Measurements from ENCODE around the gene TNS1. TPM values are rescaled to one million over a fixed set of nuclear protein-coding genes. Genes with fewer than 3 reads are reported as not detected.

The TNS1 gene
- total RNA-seq, 1 donor from 2014 or later, result 1,334 TPM

DNA sequence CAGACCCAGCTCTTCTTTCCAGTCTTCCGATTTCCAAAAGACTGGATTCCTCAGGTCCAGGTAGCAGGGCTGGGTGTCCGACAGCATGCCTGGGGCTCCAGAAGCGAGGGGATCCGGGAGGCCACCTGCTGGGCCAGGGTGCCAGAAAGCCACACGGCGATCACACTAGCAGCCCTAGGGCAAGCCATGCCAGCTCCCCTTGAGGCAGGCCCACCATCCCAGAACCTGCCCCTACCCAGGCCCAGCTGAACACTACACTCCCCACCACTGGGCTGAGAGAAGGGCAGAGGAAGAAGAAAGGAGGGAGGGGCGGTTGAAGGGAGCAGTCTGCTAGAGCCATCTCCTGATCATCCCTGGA, 163.1 kb downstream of the TNS1 start:
- H3K36me3 ChIP-seq, result peaks cover 68 to 93% of the 10 kb centered on the region in 2 donors
- DNase-seq (ENCODE audit: low spot score in 2 of 2), result no peak
- TF ChIP-seq, protein P1, sequence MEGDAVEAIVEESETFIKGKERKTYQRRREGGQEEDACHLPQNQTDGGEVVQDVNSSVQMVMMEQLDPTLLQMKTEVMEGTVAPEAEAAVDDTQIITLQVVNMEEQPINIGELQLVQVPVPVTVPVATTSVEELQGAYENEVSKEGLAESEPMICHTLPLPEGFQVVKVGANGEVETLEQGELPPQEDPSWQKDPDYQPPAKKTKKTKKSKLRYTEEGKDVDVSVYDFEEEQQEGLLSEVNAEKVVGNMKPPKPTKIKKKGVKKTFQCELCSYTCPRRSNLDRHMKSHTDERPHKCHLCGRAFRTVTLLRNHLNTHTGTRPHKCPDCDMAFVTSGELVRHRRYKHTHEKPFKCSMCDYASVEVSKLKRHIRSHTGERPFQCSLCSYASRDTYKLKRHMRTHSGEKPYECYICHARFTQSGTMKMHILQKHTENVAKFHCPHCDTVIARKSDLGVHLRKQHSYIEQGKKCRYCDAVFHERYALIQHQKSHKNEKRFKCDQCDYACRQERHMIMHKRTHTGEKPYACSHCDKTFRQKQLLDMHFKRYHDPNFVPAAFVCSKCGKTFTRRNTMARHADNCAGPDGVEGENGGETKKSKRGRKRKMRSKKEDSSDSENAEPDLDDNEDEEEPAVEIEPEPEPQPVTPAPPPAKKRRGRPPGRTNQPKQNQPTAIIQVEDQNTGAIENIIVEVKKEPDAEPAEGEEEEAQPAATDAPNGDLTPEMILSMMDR (IDR thresholded peaks at IDR 0.05), result no peak
- peak overlapping the region; percentile 60 to 75 for H3K27ac ChIP-seq
- H3K9me3 ChIP-seq, result no peaks in the 10 kb centered on the region
- H3K4me3 ChIP-seq, result no peak overlapping the region
- no peaks in the 10 kb centered on the region for H3K27me3 ChIP-seq
- peaks cover 28 to 93% of the 10 kb centered on the region in 2 donors for H3K4me1 ChIP-seq
- intact Hi-C loops (cut with DNase I), result loop anchor here (5.0 kb wide), 1 partner anchor 93 kb away; no protein-coding TSS in a partner anchor

DNA sequence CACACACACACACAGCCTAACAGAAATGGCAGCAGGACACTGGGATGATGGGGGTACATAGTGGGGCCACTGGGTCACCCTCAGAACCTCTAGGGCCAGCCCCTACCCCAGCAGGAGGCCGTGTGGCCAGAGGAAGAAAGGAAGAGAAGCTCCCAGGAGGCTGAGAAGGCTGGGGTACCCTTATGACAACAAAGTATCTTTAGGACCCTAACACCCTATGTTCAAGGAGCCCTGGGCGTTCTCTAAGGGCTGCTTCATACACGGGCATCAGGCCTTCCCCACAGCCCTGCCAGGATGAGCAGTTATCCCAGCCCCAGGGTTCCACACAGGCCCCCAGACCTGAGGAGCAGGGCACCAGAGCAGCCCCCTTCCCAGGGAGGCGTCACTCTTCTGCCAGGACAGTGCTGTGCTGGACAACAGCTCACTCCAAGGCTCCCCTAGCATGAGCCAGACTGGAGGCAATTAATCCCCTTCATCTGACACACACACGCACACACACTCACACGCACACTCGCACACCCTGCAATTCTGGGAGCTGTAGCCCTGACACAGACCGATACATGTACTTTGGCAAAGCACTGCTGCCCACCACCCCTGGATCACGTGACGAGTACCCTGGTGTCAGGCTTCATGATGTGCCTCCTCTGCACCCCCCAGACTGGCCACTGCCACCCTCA, 163.6 kb downstream of the TNS1 start:
- H3K36me3 ChIP-seq, result peaks cover 70 to 93% of the 10 kb centered on the region in 2 donors
- TF ChIP-seq, protein P1 (IDR thresholded peaks at IDR 0.05), result no peak
- H3K4me1 ChIP-seq, result peaks cover 31 to 93% of the 10 kb centered on the region in 2 donors
- H3K27ac ChIP-seq, result peak overlapping the region; percentile 60 to 75
- no peak for DNase-seq (ENCODE audit: low spot score in 2 of 2)
- H3K4me3 ChIP-seq, result no peak overlapping the region
- intact Hi-C loops (cut with DNase I), result loop anchor here (5.0 kb wide), 1 partner anchor 93 kb away; no protein-coding TSS in a partner anchor
- no peaks in the 10 kb centered on the region for H3K9me3 ChIP-seq
- H3K27me3 ChIP-seq, result no peaks in the 10 kb centered on the region

DNA sequence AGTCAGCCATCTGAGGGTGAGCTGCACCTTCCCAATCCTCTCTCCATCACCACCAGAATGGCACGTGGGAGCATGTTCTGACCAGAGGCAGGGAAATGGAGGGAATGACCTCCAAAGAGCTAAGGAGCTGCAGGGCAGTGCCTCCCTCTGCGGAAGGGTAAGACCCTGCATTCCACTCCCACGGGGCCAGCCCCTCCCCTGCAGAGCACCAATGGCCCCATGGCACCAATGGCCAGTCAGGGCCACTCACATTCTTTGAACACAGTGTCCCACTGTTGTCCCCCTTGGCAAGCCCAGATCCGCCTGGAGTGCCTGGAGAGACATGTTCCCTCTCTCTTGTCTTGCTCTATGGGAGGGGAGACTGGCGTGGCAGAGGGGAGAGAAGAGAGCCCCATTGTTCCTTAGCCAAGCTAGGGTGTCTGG, 164.4 kb downstream of the TNS1 start:
- no peak overlapping the region for H3K4me3 ChIP-seq
- H3K36me3 ChIP-seq, result peaks cover 73 to 93% of the 10 kb centered on the region in 2 donors
- TF ChIP-seq, protein P1 (IDR thresholded peaks at IDR 0.05), result no peak
- H3K4me1 ChIP-seq, result peaks cover 31 to 87% of the 10 kb centered on the region in 2 donors
- no peaks in the 10 kb centered on the region for H3K27me3 ChIP-seq
- H3K27ac ChIP-seq, result peak overlapping the region; percentile 60 to 75
- no peak for DNase-seq (ENCODE audit: low spot score in 2 of 2)
- no peaks in the 10 kb centered on the region for H3K9me3 ChIP-seq
- intact Hi-C loops (cut with DNase I), result loop anchor here (5.0 kb wide), 1 partner anchor 94 kb away; no protein-coding TSS in a partner anchor

DNA sequence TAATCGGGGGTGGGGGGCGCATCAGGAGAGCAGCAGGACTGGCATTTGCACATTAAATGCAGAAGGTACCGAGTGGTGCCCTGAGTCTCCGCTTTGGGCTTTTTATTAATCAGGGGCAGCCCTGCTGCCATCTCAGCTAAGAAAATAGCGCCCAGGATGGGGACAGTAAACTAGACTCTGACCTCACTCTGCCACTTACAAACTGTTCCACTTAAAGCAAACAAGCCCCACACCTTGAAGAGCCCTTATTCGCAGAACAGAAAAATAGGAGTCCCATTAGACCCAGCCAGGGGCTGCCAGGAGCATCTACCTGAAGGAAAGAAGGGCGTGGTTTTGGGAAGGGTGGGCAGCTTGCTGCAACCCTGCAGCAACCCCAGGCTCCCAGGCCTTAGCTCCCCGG, 165.3 kb downstream of the TNS1 start:
- no peaks in the 10 kb centered on the region for H3K9me3 ChIP-seq
- H3K4me1 ChIP-seq, result peaks cover 31 to 84% of the 10 kb centered on the region in 2 donors
- intact Hi-C loops (cut with DNase I), result loop anchor here (2.0 to 5.0 kb wide), 2 partner anchors 19 to 95 kb away; no protein-coding TSS in a partner anchor
- no peak for DNase-seq (ENCODE audit: low spot score in 2 of 2)
- no peak overlapping the region for H3K4me3 ChIP-seq
- TF ChIP-seq, protein P1 (IDR thresholded peaks at IDR 0.05), result no peak
- H3K27me3 ChIP-seq, result no peaks in the 10 kb centered on the region
- peaks cover 75 to 93% of the 10 kb centered on the region in 2 donors for H3K36me3 ChIP-seq
- peak overlapping the region; percentile 75 to 86 for H3K27ac ChIP-seq

DNA sequence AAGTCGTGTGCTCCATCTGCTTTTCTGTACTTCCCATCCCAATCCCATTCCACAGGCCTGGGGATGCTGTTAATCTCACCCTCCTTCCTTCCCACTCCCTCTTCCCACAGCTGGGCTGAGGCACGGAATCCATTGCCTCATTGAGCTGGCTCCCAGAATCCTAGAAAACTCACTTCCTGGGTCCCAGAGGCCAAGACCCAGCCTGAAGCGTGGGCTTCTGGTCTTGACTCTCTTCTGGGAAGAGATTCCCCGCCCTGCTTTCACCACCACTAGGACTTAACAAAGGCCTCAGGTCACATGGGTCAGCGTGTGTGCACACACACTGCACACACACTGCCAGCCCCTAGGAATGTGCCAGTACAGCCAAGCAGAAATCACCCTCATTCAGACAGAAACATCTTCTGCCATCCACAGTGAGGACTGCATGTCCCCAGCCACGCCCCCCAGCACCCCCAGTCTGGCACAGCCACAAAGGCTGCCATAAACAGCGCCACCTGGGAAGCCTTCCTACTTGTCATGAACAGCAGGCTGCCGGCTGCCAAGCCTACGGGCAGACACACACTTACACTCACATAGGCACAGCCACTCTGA, 165.8 kb downstream of the TNS1 start:
- peak in 1 of 2 donors; percentile 91 for DNase-seq (ENCODE audit: low spot score in 2 of 2)
- TF ChIP-seq, protein P1 (IDR thresholded peaks at IDR 0.05), result peak in 1 of 3 experiments; percentile 15
- Histone ChIP-seq H3K9me3 (no peaks in the 10 kb centered on the region), H3K36me3 (peaks cover 75 to 94% of the 10 kb centered on the region in 2 donors), H3K4me3 (no peak overlapping the region), H3K27me3 (no peaks in the 10 kb centered on the region), H3K4me1 (peaks cover 26 to 83% of the 10 kb centered on the region in 2 donors), H3K27ac (peak overlapping the region; percentile 75 to 86)
- intact Hi-C loops (cut with DNase I), result loop anchor here (2.0 to 5.0 kb wide), 2 partner anchors 20 to 95 kb away; no protein-coding TSS in a partner anchor

Data from ascending aorta (tissue), 2 donors.